SK-N-SH (cell line): ENCODE measurements around the gene NCAPD3. TPM values are rescaled to one million over a fixed set of nuclear protein-coding genes. Genes with fewer than 3 reads are reported as not detected.

Experiments used
- CTCF ChIA-PET: fragments of 300-600, 350-600 bp; formaldehyde crosslinking; extraction: SDS; loops from one replicate; lab custom pipeline; 2021; lab: Yijun Ruan, JAX
- POLR2A ChIA-PET: fragments of 350-600 bp; sonication (Branson Sonifier 250); formaldehyde crosslinking; extraction: SDS; loops from one replicate; lab custom pipeline; 2020; ENCODE audit warnings: antibody characterized with exemption, inconsistent platforms; lab: Yijun Ruan, JAX
- DNase-seq: peaks from one replicate; pipeline ENCODE4 v3.0.0; 2012
- H2AFZ ChIP-seq: fragments of 200-600 bp; sonication (generic); 2 replicates; pipeline ENCODE4 v1.8.1; 2016; ENCODE audit warnings: antibody characterized with exemption, mild to moderate bottlenecking, low read depth
- H3F3A ChIP-seq: fragments of 200-600 bp; sonication (generic); replicated peaks from 2 replicates; pipeline ENCODE3; 2016; ENCODE audit warnings: antibody characterized with exemption, mild to moderate bottlenecking; ENCODE audit not compliant: insufficient read depth
- H3K27ac ChIP-seq, 2 experiments: fragments of 200-500 bp in 1 of 2; fragments of 200-600 bp in 1 of 2; sonication (Bioruptor generic) in 1 of 2; sonication (generic), shearing (Covaris generic) in 1 of 2; 2 replicates each; pipeline versions ENCODE4 v1.5.1 to v1.6.1; 2014 to 2016; ENCODE audit warnings: low read depth in 2 of 2, inconsistent platforms in 1 of 2, low read length in 1 of 2, mild to moderate bottlenecking in 1 of 2, mixed read lengths in 1 of 2
- H3K27me3 ChIP-seq: fragments of 200-600 bp; sonication (generic), shearing (Covaris generic); 2 replicates; pipeline ENCODE4 v1.6.1; 2016; ENCODE audit warnings: mixed run types; ENCODE audit not compliant: insufficient read depth
- H3K36me3 ChIP-seq, 2 experiments: fragments of 200-500 bp in 1 of 2; fragments of 200-600 bp in 1 of 2; sonication (Bioruptor generic) in 1 of 2; sonication (generic) in 1 of 2; replicated peaks in 1 of 2; 2 replicates each; pipeline versions ENCODE3 to v1.5.1; 2014 to 2016; ENCODE audit warnings: low read length in 1 of 2, mild to moderate bottlenecking in 1 of 2; ENCODE audit not compliant: insufficient read depth in 2 of 2, control insufficient read depth in 1 of 2
- H3K4me1 ChIP-seq, 2 experiments: fragments of 200-500 bp in 1 of 2; fragments of 200-600 bp in 1 of 2; sonication (Bioruptor generic) in 1 of 2; sonication (generic), shearing (Covaris generic) in 1 of 2; 2 replicates each; pipeline versions ENCODE4 v1.5.1 to v1.6.1; 2014 to 2016; ENCODE audit warnings: low read depth in 1 of 2, low read length in 1 of 2, mixed run types in 1 of 2; ENCODE audit not compliant: insufficient read depth in 2 of 2, control insufficient read depth in 1 of 2
- H3K4me2 ChIP-seq: fragments of 200-600 bp; sonication (generic), shearing (Covaris generic); 2 replicates; pipeline ENCODE4 v1.6.1; 2017; ENCODE audit warnings: mixed run types
- H3K4me3 ChIP-seq, 2 experiments: fragments of 200-500 bp in 1 of 2; fragments of 200-600 bp in 1 of 2; sonication (Bioruptor generic) in 1 of 2; sonication (generic), shearing (Covaris generic) in 1 of 2; 2 replicates each; pipeline versions ENCODE4 v1.5.1 to v1.8.1; 2014 to 2016; ENCODE audit warnings: low read depth in 2 of 2, inconsistent platforms in 1 of 2, low read length in 1 of 2, mild to moderate bottlenecking in 1 of 2, mixed read lengths in 1 of 2, moderate library complexity in 1 of 2
- H3K79me2 ChIP-seq: fragments of 200-600 bp; sonication (generic); 2 replicates; pipeline ENCODE4 v1.8.1; 2017; ENCODE audit warnings: mild to moderate bottlenecking; ENCODE audit not compliant: insufficient read depth
- H3K9ac ChIP-seq: fragments of 200-600 bp; sonication (generic); 2 replicates; pipeline ENCODE4 v1.6.1; 2017; ENCODE audit warnings: mixed run types
- H3K9me2 ChIP-seq: fragments of 200-600 bp; sonication (generic); 2 replicates; pipeline ENCODE4 v1.6.1; 2017; ENCODE audit warnings: mixed run types
- H3K9me3 ChIP-seq: fragments of 200-600 bp; sonication (generic); 2 replicates; pipeline ENCODE4 v1.6.1; 2017; ENCODE audit warnings: mixed run types, mild to moderate bottlenecking, moderate library complexity
- H4K20me1 ChIP-seq: fragments of 200-600 bp; sonication (generic); 2 replicates; pipeline ENCODE4 v1.6.1; 2017; ENCODE audit warnings: mild to moderate bottlenecking, mixed run types; ENCODE audit not compliant: insufficient read depth
- ELF1 ChIP-seq: IDR thresholded peaks from 2 replicates; pipeline ENCODE4 v1.4.0; 2012
- EP300 ChIP-seq, 2 experiments: IDR thresholded peaks; 2 replicates each; pipeline versions ENCODE4 v1.4.0 to v1.6.1; 2012; ENCODE audit warnings: borderline replicate concordance in 1 of 2, low read depth in 1 of 2, low read length in 1 of 2
- EZH2phosphoT487 ChIP-seq: fragments of 200-600 bp; sonication (generic); IDR thresholded peaks from 2 replicates; pipeline ENCODE4 v1.6.1; 2017; ENCODE audit warnings: low read depth, mixed run types, mild to moderate bottlenecking, antibody characterized with exemption, moderate library complexity, borderline replicate concordance
- FOXJ3 ChIP-seq: sonication (generic); formaldehyde crosslinking; IDR thresholded peaks from 2 replicates; pipeline ENCODE4 v1.5.1; 2020; ENCODE audit warnings: mild to moderate bottlenecking, missing genetic modification reagents
- FOXM1 ChIP-seq: IDR thresholded peaks from 2 replicates; pipeline ENCODE4 v1.4.0; 2012; ENCODE audit warnings: low read depth, mild to moderate bottlenecking
- MEF2A ChIP-seq: IDR thresholded peaks from 2 replicates; pipeline ENCODE4 v1.4.0; 2012; ENCODE audit warnings: low read depth, borderline replicate concordance
- MXI1 ChIP-seq: IDR thresholded peaks from 2 replicates; pipeline ENCODE4 v1.6.1; 2012; ENCODE audit warnings: mild to moderate bottlenecking, low read depth, low read length, improper control_type of control experiment
- NFIC ChIP-seq: IDR thresholded peaks from 2 replicates; pipeline ENCODE4 v1.4.0; 2012; ENCODE audit warnings: borderline replicate concordance
- RFX5 ChIP-seq: IDR thresholded peaks from 2 replicates; pipeline ENCODE4 v1.6.1; 2012; ENCODE audit warnings: mild to moderate bottlenecking, improper control_type of control experiment, low read length
- RXRA ChIP-seq: IDR thresholded peaks from 2 replicates; pipeline ENCODE4 v1.4.0; 2012; ENCODE audit warnings: low read depth, mild to moderate bottlenecking, borderline replicate concordance
- SIN3A ChIP-seq: IDR thresholded peaks from 2 replicates; pipeline ENCODE4 v1.6.1; 2012; ENCODE audit warnings: low read depth, mild to moderate bottlenecking, low read length, moderate library complexity, borderline replicate concordance
- SMC3 ChIP-seq: IDR thresholded peaks from 2 replicates; pipeline ENCODE4 v1.6.1; 2012; ENCODE audit warnings: low read depth, low read length, improper control_type of control experiment
- TAF1 ChIP-seq: IDR thresholded peaks from 2 replicates; pipeline ENCODE4 v1.6.1; 2012; ENCODE audit warnings: low read depth, mild to moderate bottlenecking, low read length, moderate library complexity, borderline replicate concordance
- WGBS: methylation state at CpG from one replicate; pipeline ENCODE4 v1.1.6; 2017; ENCODE audit warnings: low lambda C conversion rate; 5-methylcytosine and 5-hydroxymethylcytosine counted together
- polyA plus RNA-seq, 3 experiments: library from polyadenylated mRNA; depleted of rRNA; stranded (reverse); fragments of >200 nt; gene quantifications; 2 replicates each; pipeline ENCODE4 v1.2.3, GENCODE V29; 2012
- TF ChIP-seq, protein P1 (sequence below): IDR thresholded peaks from 2 replicates; pipeline ENCODE4 v1.4.0; 2012; ENCODE audit warnings: low read depth
- TF ChIP-seq, protein P2 (sequence below): fragments of 200-600 bp; sonication (generic); IDR thresholded peaks from 2 replicates; pipeline ENCODE4 v1.6.1; 2017; ENCODE audit warnings: antibody characterized with exemption, mild to moderate bottlenecking, moderate library complexity
- TF ChIP-seq, protein P3 (sequence below): fragments of 150-350 bp; IDR thresholded peaks from 2 replicates; pipeline ENCODE4 v1.6.1; 2017; ENCODE audit warnings: antibody characterized with exemption, low read length, low read depth, borderline replicate concordance
- TF ChIP-seq, protein P4 (sequence below): fragments of 150-350 bp; IDR thresholded peaks from 2 replicates; pipeline ENCODE4 v1.6.1; 2016; ENCODE audit warnings: mild to moderate bottlenecking, low read depth, low read length
- TF ChIP-seq, protein P5 (sequence below): IDR thresholded peaks from 2 replicates; pipeline ENCODE4 v1.4.0; 2012; ENCODE audit warnings: low read depth, borderline replicate concordance

The NCAPD3 gene
- polyA plus RNA-seq, 1 of the 3 experiments (the other 2 are of a cell fraction), result 19.5 TPM

DNA sequence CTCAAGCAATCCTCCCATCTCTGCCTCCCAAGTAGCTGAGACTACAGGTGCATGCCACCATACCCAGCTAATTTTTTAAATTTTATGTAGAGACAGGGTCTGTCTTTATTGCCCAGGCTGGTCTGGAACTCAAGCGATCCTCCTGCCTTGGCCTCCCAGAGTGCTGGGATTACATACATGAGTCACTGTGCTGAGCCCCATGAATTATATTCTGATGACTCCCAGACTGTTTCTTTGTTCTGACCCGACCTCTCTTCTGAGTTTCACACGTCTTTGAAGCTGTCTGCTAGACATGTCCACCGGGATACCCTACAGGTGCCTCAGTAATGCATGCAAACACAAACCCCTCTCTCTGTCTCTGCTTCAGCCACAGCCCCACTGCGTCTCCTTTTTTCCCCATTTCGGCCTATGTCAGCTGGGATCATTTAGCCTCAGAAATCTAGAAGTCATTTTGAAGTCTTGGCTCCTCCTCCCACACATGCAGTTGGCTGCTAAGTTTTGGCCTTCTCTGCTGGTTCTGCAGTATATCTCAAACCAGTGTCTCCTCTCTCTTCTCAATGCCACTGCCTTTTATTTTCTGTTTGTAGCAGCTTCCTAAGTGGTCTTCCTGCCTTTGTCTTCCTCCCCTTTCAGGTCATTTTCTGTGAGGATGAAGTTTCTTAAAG lies 5.5 kb upstream of the NCAPD3 start:
- Histone ChIP-seq H3K36me3 (peaks cover 7 to 10% of the 10 kb centered on the region in 2 experiments), H3K27ac (peak overlapping the region in 1 of 2 experiments; percentile 96; a peak in 1 of 4 replicates), H3K9ac (no peak overlapping the region), H3F3A (no peaks in the 10 kb centered on the region), H3K9me2 (no peaks in the 10 kb centered on the region), H3K4me2 (no peak overlapping the region), H4K20me1 (peaks cover 17% of the 10 kb centered on the region), H3K79me2 (peaks cover 88% of the 10 kb centered on the region), H3K4me1 (peaks cover 6 to 71% of the 10 kb centered on the region in 2 experiments; a peak in 3 of 4 replicates), H3K4me3 (no peak overlapping the region), H2AFZ (no peak overlapping the region), H3K9me3 (no peaks in the 10 kb centered on the region), H3K27me3 (no peaks in the 10 kb centered on the region)
- POLR2A ChIA-PET, result no interaction called here
- WGBS, result 86% methylated on average over 6 of the region's 6 CpGs
- TF ChIP-seq RFX5 (no peak), ELF1 (no peak), NFIC (no peak), FOXJ3 (CRISPR knock-in tag) (no peak), TAF1 (no peak), RXRA (no peak), EZH2phosphoT487 (no peak)
- TF ChIP-seq, protein P1, sequence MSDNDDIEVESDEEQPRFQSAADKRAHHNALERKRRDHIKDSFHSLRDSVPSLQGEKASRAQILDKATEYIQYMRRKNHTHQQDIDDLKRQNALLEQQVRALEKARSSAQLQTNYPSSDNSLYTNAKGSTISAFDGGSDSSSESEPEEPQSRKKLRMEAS, result no peak
- TF ChIP-seq, protein P2, sequence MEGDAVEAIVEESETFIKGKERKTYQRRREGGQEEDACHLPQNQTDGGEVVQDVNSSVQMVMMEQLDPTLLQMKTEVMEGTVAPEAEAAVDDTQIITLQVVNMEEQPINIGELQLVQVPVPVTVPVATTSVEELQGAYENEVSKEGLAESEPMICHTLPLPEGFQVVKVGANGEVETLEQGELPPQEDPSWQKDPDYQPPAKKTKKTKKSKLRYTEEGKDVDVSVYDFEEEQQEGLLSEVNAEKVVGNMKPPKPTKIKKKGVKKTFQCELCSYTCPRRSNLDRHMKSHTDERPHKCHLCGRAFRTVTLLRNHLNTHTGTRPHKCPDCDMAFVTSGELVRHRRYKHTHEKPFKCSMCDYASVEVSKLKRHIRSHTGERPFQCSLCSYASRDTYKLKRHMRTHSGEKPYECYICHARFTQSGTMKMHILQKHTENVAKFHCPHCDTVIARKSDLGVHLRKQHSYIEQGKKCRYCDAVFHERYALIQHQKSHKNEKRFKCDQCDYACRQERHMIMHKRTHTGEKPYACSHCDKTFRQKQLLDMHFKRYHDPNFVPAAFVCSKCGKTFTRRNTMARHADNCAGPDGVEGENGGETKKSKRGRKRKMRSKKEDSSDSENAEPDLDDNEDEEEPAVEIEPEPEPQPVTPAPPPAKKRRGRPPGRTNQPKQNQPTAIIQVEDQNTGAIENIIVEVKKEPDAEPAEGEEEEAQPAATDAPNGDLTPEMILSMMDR, result no peak
- TF ChIP-seq, protein P3, sequence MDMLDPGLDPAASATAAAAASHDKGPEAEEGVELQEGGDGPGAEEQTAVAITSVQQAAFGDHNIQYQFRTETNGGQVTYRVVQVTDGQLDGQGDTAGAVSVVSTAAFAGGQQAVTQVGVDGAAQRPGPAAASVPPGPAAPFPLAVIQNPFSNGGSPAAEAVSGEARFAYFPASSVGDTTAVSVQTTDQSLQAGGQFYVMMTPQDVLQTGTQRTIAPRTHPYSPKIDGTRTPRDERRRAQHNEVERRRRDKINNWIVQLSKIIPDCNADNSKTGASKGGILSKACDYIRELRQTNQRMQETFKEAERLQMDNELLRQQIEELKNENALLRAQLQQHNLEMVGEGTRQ, result no peak
- TF ChIP-seq, protein P4, sequence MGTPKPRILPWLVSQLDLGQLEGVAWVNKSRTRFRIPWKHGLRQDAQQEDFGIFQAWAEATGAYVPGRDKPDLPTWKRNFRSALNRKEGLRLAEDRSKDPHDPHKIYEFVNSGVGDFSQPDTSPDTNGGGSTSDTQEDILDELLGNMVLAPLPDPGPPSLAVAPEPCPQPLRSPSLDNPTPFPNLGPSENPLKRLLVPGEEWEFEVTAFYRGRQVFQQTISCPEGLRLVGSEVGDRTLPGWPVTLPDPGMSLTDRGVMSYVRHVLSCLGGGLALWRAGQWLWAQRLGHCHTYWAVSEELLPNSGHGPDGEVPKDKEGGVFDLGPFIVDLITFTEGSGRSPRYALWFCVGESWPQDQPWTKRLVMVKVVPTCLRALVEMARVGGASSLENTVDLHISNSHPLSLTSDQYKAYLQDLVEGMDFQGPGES, result no peak
- no peak for DNase-seq
- CTCF ChIA-PET, result interaction anchor here (1.4 to 1.5 kb wide), 3 partner anchors 15 to 178 kb away, joined by 4 to 5 read pairs (median 4); no protein-coding TSS in a partner anchor

DNA sequence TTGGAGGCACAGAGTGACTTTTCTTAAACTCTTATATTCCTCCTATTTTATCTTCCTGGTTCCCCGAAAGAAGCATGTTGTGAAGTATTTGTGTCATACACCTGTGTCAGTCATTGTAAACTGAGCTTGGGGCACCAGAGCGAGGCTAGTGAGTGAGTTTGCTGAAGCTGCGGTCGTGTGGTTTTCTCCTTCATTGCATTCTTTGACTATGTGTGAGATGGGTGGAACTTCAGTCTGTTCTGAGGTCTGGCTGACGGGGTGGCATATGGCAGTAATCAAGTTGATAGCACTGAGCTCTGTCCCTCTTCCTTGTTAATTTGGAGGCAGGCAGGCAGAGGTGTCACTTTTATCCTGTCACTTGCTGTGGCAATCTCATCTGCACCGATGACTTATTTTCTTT lies 4.9 kb upstream of the NCAPD3 start:
- H3K79me2 ChIP-seq, result peaks cover 82% of the 10 kb centered on the region
- no peaks in the 10 kb centered on the region for H3F3A ChIP-seq
- peak overlapping the region in 1 of 2 experiments; percentile 12; a peak in 1 of 4 replicates for H3K27ac ChIP-seq
- no peak for DNase-seq
- no peaks in the 10 kb centered on the region for H3K27me3 ChIP-seq
- no peak overlapping the region for H3K4me2 ChIP-seq
- no peak overlapping the region for H3K4me3 ChIP-seq
- H4K20me1 ChIP-seq, result peaks cover 17% of the 10 kb centered on the region
- ChIA-PET POLR2A (no interaction called here), CTCF (interaction anchor here (1.4 kb wide), 2 partner anchors 16 to 178 kb away, joined by 4 read pairs; no protein-coding TSS in a partner anchor)
- WGBS, result 94% methylated on average over 6 of the region's 6 CpGs
- H3K9ac ChIP-seq, result no peak overlapping the region
- H3K36me3 ChIP-seq, result peaks cover 7 to 10% of the 10 kb centered on the region in 2 experiments
- no peaks in the 10 kb centered on the region for H3K9me2 ChIP-seq
- H2AFZ ChIP-seq, result no peak overlapping the region
- peaks cover 6 to 67% of the 10 kb centered on the region in 2 experiments; a peak in 3 of 4 replicates for H3K4me1 ChIP-seq
- no peaks in the 10 kb centered on the region for H3K9me3 ChIP-seq
- TF ChIP-seq SIN3A (no peak), MXI1 (no peak), TAF1 (no peak), EP300 (IDR thresholded peaks at IDR 0.05; ENCODE audit: borderline replicate concordance in 1 of 2, low read depth in 1 of 2, low read length in 1 of 2) (no peak), MEF2A (no peak), FOXM1 (no peak), RXRA (no peak), SMC3 (no peak)
- TF ChIP-seq, protein P5, sequence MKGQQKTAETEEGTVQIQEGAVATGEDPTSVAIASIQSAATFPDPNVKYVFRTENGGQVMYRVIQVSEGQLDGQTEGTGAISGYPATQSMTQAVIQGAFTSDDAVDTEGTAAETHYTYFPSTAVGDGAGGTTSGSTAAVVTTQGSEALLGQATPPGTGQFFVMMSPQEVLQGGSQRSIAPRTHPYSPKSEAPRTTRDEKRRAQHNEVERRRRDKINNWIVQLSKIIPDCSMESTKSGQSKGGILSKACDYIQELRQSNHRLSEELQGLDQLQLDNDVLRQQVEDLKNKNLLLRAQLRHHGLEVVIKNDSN, result no peak
- TF ChIP-seq, protein P3, result no peak
